ENCODE results near the gene ADAM11.

ADAM11 gene

DNA sequence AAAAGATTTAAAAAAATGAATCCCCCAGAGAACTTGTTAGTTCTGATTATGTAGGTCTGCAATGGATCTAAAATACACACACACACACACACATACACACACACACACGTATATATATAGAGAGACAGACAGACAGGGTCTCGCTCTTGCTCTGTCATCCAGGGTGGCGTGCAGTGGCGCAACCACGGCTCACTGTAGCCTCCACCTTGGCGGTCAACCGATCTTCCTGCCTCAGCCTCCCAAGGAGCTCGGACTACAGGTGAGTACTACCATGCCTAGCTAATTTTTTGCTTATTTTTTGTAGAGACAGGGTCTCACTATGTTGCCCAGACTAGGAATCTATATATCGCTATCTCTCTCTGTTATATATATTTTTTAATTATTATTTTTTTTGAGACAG lies 37.9 kb downstream of the ADAM11 start:
- no peak overlapping the region for H2BK120ac ChIP-seq (ENCODE audit: insufficient read depth, low read length, poor library complexity)
- no peak overlapping the region for H2BK5ac ChIP-seq (ENCODE audit: low read depth, low read length, poor library complexity)
- H3K4me2 ChIP-seq (ENCODE audit: low read length): no peak overlapping the region
- H3K4me1 ChIP-seq (ENCODE audit: control insufficient read depth in 1 of 2, insufficient read depth in 2 of 2, low read length in 2 of 2): peaks cover 5 to 10% of the 10 kb centered on the region in 2 experiments
- H2AK5ac ChIP-seq (ENCODE audit: low read length): no peak overlapping the region
- H3K14ac ChIP-seq (ENCODE audit: low read length): no peak overlapping the region
- H3K79me1 ChIP-seq (ENCODE audit: low read length): no peaks in the 10 kb centered on the region
- no peak overlapping the region for H4K8ac ChIP-seq (ENCODE audit: low read depth, low read length)
- H2AFZ ChIP-seq (ENCODE audit: insufficient read depth, low read length, poor library complexity): no peak overlapping the region
- no CpG with 5 or more reads among the region's 9 CpGs for WGBS (ENCODE audit: extremely low coverage, insufficient coverage, insufficient read length)
- no peaks in the 10 kb centered on the region for H3K27me3 ChIP-seq (ENCODE audit: insufficient read depth, low read length)
- H3K79me2 ChIP-seq (ENCODE audit: control insufficient read depth, insufficient read depth, low read length, poor library complexity): no peaks in the 10 kb centered on the region
- no peak overlapping the region for H3K9ac ChIP-seq (ENCODE audit: low read length)
- H4K12ac ChIP-seq (ENCODE audit: low read depth, low read length): no peak overlapping the region
- H3K27ac ChIP-seq (ENCODE audit: low read depth, low read length): no peak overlapping the region
- H2BK12ac ChIP-seq (ENCODE audit: low read length): no peak overlapping the region
- H3K23ac ChIP-seq (ENCODE audit: low read length): no peak overlapping the region
- H3K18ac ChIP-seq (ENCODE audit: low read length): no peak overlapping the region
- H3K36me3 ChIP-seq (ENCODE audit: control insufficient read depth in 1 of 2, insufficient read depth in 2 of 2, low read length in 2 of 2): peaks cover 7 to 11% of the 10 kb centered on the region in 2 experiments
- no peak overlapping the region for H4K91ac ChIP-seq (ENCODE audit: low read depth, low read length)
- H3K4ac ChIP-seq (ENCODE audit: low read depth, low read length): no peak overlapping the region
- DNase-seq: no peak
- H3K4me3 ChIP-seq (ENCODE audit: low read depth, low read length): no peak overlapping the region
- H3K9me3 ChIP-seq (ENCODE audit: insufficient read depth, low read depth, low read length): no peaks in the 10 kb centered on the region

DNA sequence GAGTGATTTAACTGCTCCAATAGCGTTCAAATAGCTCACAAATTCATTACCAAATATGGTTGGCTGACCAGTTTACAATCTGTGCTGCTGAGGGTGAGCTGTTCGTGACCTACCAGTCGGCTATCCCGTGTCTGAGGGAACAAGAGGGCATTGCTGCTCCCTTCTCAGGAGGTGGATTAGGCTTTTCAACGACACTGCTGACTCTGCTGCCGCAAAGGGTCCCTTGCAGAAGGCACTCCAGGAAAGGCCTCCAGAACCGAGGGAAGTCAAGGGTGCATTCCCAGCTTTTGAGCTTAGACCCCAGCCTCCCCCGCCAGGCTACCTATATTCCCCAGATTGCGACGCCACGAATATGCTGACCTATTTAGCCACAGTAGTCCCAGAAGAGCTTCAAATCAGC lies 39.0 kb downstream of the ADAM11 start:
- WGBS (ENCODE audit: extremely low coverage, insufficient coverage, insufficient read length): no CpG with 5 or more reads among the region's 11 CpGs

DNA sequence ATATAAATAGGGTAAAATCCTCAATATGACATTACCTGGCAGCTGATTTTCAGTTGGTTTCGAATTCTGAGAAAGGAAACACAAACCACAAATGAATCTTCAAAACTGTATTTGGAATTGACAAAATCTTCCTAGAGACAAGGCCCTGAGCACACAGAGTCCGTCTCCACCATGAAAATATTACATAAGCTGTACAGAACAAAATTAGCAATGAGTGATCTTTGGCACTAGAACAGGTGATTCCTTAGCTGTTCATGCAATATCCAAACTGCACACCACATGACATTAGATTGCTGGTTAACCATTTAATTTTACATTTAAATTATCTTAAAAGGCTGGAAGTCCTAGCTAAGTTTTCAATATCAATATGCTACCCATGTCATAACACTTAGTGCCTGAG lies 39.6 kb downstream of the ADAM11 start:
- Histone ChIP-seq H3K79me1 (ENCODE audit: low read length) (no peaks in the 10 kb centered on the region), H3K27ac (ENCODE audit: low read depth, low read length) (no peak overlapping the region), H3K4me1 (ENCODE audit: control insufficient read depth in 1 of 2, insufficient read depth in 2 of 2, low read length in 2 of 2) (peaks cover 5 to 10% of the 10 kb centered on the region in 2 experiments), H3K27me3 (ENCODE audit: insufficient read depth, low read length) (no peaks in the 10 kb centered on the region), H3K9ac (ENCODE audit: low read length) (no peak overlapping the region), H2BK5ac (ENCODE audit: low read depth, low read length, poor library complexity) (no peak overlapping the region), H3K4me2 (ENCODE audit: low read length) (no peak overlapping the region), H3K36me3 (ENCODE audit: control insufficient read depth in 1 of 2, insufficient read depth in 2 of 2, low read length in 2 of 2) (peaks cover 11% of the 10 kb centered on the region in 2 experiments), H2BK12ac (ENCODE audit: low read length) (no peak overlapping the region), H3K9me3 (ENCODE audit: insufficient read depth, low read depth, low read length) (no peaks in the 10 kb centered on the region), H2BK120ac (ENCODE audit: insufficient read depth, low read length, poor library complexity) (no peak overlapping the region), H2AFZ (ENCODE audit: insufficient read depth, low read length, poor library complexity) (no peak overlapping the region), H3K79me2 (ENCODE audit: control insufficient read depth, insufficient read depth, low read length, poor library complexity) (no peaks in the 10 kb centered on the region), H3K23ac (ENCODE audit: low read length) (no peak overlapping the region), H3K4me3 (ENCODE audit: low read depth, low read length) (no peak overlapping the region), H4K12ac (ENCODE audit: low read depth, low read length) (no peak overlapping the region), H4K91ac (ENCODE audit: low read depth, low read length) (no peak overlapping the region), H3K18ac (ENCODE audit: low read length) (no peak overlapping the region), H4K8ac (ENCODE audit: low read depth, low read length) (no peak overlapping the region), H2AK5ac (ENCODE audit: low read length) (no peak overlapping the region), H3K4ac (ENCODE audit: low read depth, low read length) (no peak overlapping the region), H3K14ac (ENCODE audit: low read length) (no peak overlapping the region)
- DNase-seq: no peak
- no CpG with 5 or more reads among the region's 2 CpGs for WGBS (ENCODE audit: extremely low coverage, insufficient coverage, insufficient read length)

More for the DNA sequence above, 39.0 kb downstream of the ADAM11 start:
- Histone ChIP-seq H4K12ac (ENCODE audit: low read depth, low read length) (no peak overlapping the region), H2AK5ac (ENCODE audit: low read length) (no peak overlapping the region), H3K36me3 (ENCODE audit: control insufficient read depth in 1 of 2, insufficient read depth in 2 of 2, low read length in 2 of 2) (peaks cover 11% of the 10 kb centered on the region in 2 experiments), H2BK12ac (ENCODE audit: low read length) (no peak overlapping the region), H3K4me3 (ENCODE audit: low read depth, low read length) (no peak overlapping the region), H3K4ac (ENCODE audit: low read depth, low read length) (no peak overlapping the region), H3K18ac (ENCODE audit: low read length) (no peak overlapping the region), H3K9me3 (ENCODE audit: insufficient read depth, low read depth, low read length) (no peaks in the 10 kb centered on the region), H3K79me1 (ENCODE audit: low read length) (no peaks in the 10 kb centered on the region), H2BK120ac (ENCODE audit: insufficient read depth, low read length, poor library complexity) (no peak overlapping the region), H3K9ac (ENCODE audit: low read length) (peak overlapping the region; percentile 25), H4K8ac (ENCODE audit: low read depth, low read length) (no peak overlapping the region), H4K91ac (ENCODE audit: low read depth, low read length) (no peak overlapping the region), H3K79me2 (ENCODE audit: control insufficient read depth, insufficient read depth, low read length, poor library complexity) (no peaks in the 10 kb centered on the region), H3K14ac (ENCODE audit: low read length) (no peak overlapping the region), H3K4me1 (ENCODE audit: control insufficient read depth in 1 of 2, insufficient read depth in 2 of 2, low read length in 2 of 2) (peaks cover 5 to 10% of the 10 kb centered on the region in 2 experiments), H2BK5ac (ENCODE audit: low read depth, low read length, poor library complexity) (no peak overlapping the region), H3K23ac (ENCODE audit: low read length) (peak overlapping the region; percentile 52), H3K27ac (ENCODE audit: low read depth, low read length) (no peak overlapping the region), H3K27me3 (ENCODE audit: insufficient read depth, low read length) (no peaks in the 10 kb centered on the region), H3K4me2 (ENCODE audit: low read length) (no peak overlapping the region), H2AFZ (ENCODE audit: insufficient read depth, low read length, poor library complexity) (no peak overlapping the region)
- no peak for DNase-seq

DNA sequence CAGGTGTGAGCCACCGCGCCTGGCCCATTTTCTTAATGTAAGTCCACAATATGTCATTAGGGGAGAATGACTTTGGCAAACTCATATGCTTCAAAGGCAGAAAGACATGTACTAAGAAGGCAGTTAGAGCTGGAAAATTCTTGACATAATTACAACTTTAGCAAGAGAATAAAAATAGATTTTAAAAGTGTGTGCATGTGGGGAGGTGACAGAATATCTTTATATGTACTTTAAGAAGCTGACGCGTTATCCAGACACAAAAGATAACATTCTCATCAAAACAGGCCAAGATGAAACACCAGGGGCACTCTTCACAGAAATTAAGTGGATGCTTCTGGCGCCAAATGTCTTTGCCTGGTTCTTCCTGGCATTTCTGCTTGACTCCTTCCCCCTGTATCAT lies 43.1 kb downstream of the ADAM11 start:
- Histone ChIP-seq H2BK5ac (ENCODE audit: low read depth, low read length, poor library complexity) (no peak overlapping the region), H3K4me2 (ENCODE audit: low read length) (no peak overlapping the region), H3K27me3 (ENCODE audit: insufficient read depth, low read length) (no peaks in the 10 kb centered on the region), H2BK12ac (ENCODE audit: low read length) (no peak overlapping the region), H4K8ac (ENCODE audit: low read depth, low read length) (no peak overlapping the region), H3K23ac (ENCODE audit: low read length) (no peak overlapping the region), H3K27ac (ENCODE audit: low read depth, low read length) (no peak overlapping the region), H4K91ac (ENCODE audit: low read depth, low read length) (no peak overlapping the region), H3K79me1 (ENCODE audit: low read length) (no peaks in the 10 kb centered on the region), H2AK5ac (ENCODE audit: low read length) (no peak overlapping the region), H3K4me1 (ENCODE audit: control insufficient read depth in 1 of 2, insufficient read depth in 2 of 2, low read length in 2 of 2) (peaks cover 0 to 3% of the 10 kb centered on the region in 2 experiments), H2AFZ (ENCODE audit: insufficient read depth, low read length, poor library complexity) (no peak overlapping the region), H3K9me3 (ENCODE audit: insufficient read depth, low read depth, low read length) (no peaks in the 10 kb centered on the region), H4K12ac (ENCODE audit: low read depth, low read length) (no peak overlapping the region), H3K4ac (ENCODE audit: low read depth, low read length) (no peak overlapping the region), H3K79me2 (ENCODE audit: control insufficient read depth, insufficient read depth, low read length, poor library complexity) (no peaks in the 10 kb centered on the region), H2BK120ac (ENCODE audit: insufficient read depth, low read length, poor library complexity) (no peak overlapping the region), H3K14ac (ENCODE audit: low read length) (no peak overlapping the region), H3K4me3 (ENCODE audit: low read depth, low read length) (no peak overlapping the region), H3K36me3 (ENCODE audit: control insufficient read depth in 1 of 2, insufficient read depth in 2 of 2, low read length in 2 of 2) (peaks cover 19 to 23% of the 10 kb centered on the region in 2 experiments), H3K18ac (ENCODE audit: low read length) (no peak overlapping the region), H3K9ac (ENCODE audit: low read length) (no peak overlapping the region)
- no peak for DNase-seq
- WGBS (ENCODE audit: extremely low coverage, insufficient coverage, insufficient read length): no CpG with 5 or more reads among the region's 5 CpGs

All from trophoblast cell (in vitro differentiated cells and primary cell).